IgD-negative memory B cell (primary cell): ENCODE measurements around the gene TMEM132D. TPM values are rescaled to one million over a fixed set of nuclear protein-coding genes. Genes with fewer than 3 reads are reported as not detected.
"Not testable (repeated sequence)": the region's sequence is repeated elsewhere in the genome, so short reads cannot be mapped to it uniquely, and the experiment has no call there.

Experiments
- H3K27ac Mint-ChIP-seq, 3 donors: one replicate each; pipeline ENCODE4 v1.8.0; 2020 to 2022; ENCODE audit warnings: mild to moderate bottlenecking in 3 of 3, mixed read lengths in 3 of 3, moderate library complexity in 1 of 3
- H3K27me3 Mint-ChIP-seq: one replicate; pipeline ENCODE4 v1.8.0; 2021; ENCODE audit warnings: mixed read lengths
- H3K36me3 Mint-ChIP-seq: one replicate; pipeline ENCODE4 v1.8.0; 2020; ENCODE audit warnings: mild to moderate bottlenecking, mixed read lengths
- H3K4me1 Mint-ChIP-seq, 3 donors: one replicate each; pipeline ENCODE4 v1.8.0; 2020 to 2022; ENCODE audit warnings: mixed read lengths in 3 of 3, mild to moderate bottlenecking in 1 of 3
- H3K4me3 Mint-ChIP-seq, 4 donors: one replicate each; pipeline ENCODE4 v1.8.0; 2020 to 2022; ENCODE audit warnings: mild to moderate bottlenecking in 4 of 4, mixed read lengths in 4 of 4, moderate library complexity in 3 of 4
- H3K9me3 Mint-ChIP-seq, 3 donors: one replicate each; pipeline ENCODE4 v1.8.0; 2020 to 2021; ENCODE audit warnings: mixed read lengths in 3 of 3, mild to moderate bottlenecking in 1 of 3
- polyA plus RNA-seq: library from polyadenylated mRNA; unstranded; fragments of 300-500 nt; fragmentation: Illumina TruSeq; gene quantifications from one replicate; pipeline ENCODE4 v1.2.3, GENCODE V29; 2021

Gene TMEM132D
- polyA plus RNA-seq, 1 donor from 2014 or later: not detected

DNA sequence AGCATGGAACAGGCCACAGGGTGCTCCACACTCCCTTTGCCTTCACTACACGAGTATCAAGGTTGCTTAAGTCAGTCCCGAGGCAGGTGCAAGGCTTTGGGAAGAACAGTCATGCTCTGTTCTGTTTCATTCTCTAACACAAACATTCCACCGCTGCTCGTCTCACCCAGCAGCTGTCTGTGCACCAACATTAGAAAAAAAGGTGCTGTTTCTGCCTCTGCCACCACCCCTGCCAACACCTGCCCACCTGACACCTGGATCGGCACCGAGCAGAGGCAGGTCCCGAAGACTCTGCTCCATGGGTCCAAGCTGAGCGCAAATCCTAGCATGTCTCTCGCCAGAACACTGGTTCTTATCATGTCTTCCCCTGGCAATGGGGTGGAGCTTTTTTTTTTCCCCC lies 347.7 kb downstream of the TMEM132D start:
- no peaks in the 10 kb centered on the region for H3K4me1 Mint-ChIP-seq
- no peak overlapping the region for H3K4me3 Mint-ChIP-seq
- no peaks in the 10 kb centered on the region for H3K36me3 Mint-ChIP-seq
- no peak overlapping the region for H3K27ac Mint-ChIP-seq
- peaks cover 0 to 19% (median 6%) of the 10 kb centered on the region in 3 donors for H3K9me3 Mint-ChIP-seq
- H3K27me3 Mint-ChIP-seq: peaks cover 3% of the 10 kb centered on the region

DNA sequence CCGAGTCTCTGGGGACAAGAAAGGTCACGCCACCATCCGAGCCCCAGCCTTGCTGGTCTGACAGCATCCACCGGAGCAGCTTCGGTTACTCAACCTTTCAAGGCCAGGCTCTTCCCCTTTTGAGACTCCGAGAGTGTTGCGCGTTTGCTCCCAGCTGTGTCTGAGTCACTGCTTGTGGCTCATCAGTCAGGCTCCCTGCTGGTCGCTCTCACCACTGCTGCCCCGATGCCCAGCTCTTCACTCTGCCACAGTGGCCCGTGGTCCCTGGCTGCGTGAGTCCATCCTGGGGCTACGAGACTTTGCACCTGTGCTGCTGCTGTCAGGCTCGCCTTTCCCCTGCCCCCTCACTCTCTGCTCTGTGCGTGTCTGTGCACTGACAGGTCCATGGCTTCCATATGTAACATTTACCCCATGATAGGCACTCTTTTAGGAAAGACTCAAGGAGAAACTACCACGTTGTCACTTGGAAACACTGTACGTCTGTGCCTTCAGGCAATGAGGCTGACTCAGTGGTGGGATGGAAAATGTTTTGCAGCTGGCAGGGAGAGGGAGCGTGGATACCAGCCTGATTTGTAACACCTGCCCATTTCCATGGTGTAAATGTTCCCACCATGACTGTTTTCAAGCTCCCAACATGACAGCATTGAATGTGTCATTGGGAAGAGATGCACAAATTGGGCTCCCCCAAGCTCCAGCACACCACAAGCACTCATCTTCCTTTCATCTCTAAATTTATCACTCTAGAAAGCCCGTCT lies 350.7 kb downstream of the TMEM132D start:
- Mint-ChIP-seq H3K4me1 (no peaks in the 10 kb centered on the region), H3K4me3 (no peak overlapping the region), H3K9me3 (peaks cover 2 to 27% (median 10%) of the 10 kb centered on the region in 3 donors), H3K27ac (no peak overlapping the region), H3K36me3 (no peaks in the 10 kb centered on the region), H3K27me3 (peaks cover 3% of the 10 kb centered on the region)

DNA sequence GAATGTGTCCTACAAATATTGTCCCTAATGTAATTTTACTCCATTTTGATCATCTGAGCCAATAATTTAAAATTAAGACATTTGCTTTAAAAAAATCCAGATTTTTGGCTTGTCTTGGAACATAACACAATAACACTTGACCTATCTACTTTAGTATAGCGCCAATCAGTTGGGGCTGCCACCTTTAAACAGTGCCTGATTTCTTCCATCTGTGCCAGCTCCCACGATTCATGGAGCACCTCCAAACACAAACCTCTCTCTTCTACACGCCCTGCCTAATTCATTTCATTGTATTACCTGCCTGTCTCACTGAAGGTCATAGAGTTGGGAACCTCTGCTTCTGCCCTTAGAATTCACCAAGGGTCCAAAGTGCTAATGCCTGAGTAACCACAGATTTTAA lies 352.4 kb downstream of the TMEM132D start:
- Mint-ChIP-seq H3K27me3 (peaks cover 3% of the 10 kb centered on the region), H3K9me3 (peaks cover 2 to 27% (median 10%) of the 10 kb centered on the region in 3 donors), H3K4me3 (no peak overlapping the region), H3K27ac (no peak overlapping the region), H3K4me1 (no peaks in the 10 kb centered on the region), H3K36me3 (no peaks in the 10 kb centered on the region)

DNA sequence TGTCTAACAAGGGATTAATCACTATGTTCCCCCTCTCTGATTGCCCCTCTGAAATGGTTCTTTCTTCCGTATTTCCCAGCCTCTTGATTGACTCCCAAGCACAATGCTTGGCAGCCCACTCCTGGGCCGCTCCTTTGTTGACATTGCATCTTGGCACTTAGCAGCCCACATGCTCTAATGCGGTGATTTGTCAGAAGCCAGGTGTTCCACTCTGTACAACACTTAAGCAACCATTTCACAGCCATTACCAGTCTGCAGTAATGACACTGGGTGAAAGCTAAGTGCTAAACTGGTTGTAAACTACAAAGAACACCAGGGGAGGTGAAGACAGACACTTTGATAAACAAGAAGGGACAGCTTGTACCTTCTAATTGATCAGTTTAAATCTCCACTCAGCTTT lies 353.5 kb downstream of the TMEM132D start:
- H3K9me3 Mint-ChIP-seq: peaks cover 2 to 27% (median 6%) of the 10 kb centered on the region in 3 donors
- H3K36me3 Mint-ChIP-seq: no peaks in the 10 kb centered on the region
- no peaks in the 10 kb centered on the region for H3K4me1 Mint-ChIP-seq
- peaks cover 3% of the 10 kb centered on the region for H3K27me3 Mint-ChIP-seq
- no peak overlapping the region for H3K27ac Mint-ChIP-seq
- H3K4me3 Mint-ChIP-seq: no peak overlapping the region

DNA sequence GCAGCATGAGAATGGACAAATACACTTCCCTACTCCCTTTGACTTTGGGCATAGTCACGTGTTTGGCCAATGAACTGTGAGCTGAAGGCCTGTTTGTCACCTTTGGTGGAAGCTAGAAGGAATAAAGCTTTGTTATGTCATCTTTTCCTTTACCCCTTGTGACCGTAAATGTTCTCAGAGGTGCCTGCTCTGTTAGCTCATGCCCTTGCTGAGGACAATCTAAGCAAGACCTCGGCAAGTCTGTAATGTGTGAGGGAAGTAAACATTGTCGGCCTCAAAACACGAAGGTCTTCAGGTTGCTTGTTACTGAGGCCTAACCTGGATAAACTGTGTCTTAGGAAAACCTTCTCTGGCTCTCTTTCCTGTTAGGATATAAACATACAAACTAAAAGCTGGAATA lies 354.2 kb downstream of the TMEM132D start:
- Mint-ChIP-seq H3K36me3 (no peaks in the 10 kb centered on the region), H3K4me3 (no peak overlapping the region), H3K9me3 (peaks cover 2 to 27% (median 6%) of the 10 kb centered on the region in 3 donors)

DNA sequence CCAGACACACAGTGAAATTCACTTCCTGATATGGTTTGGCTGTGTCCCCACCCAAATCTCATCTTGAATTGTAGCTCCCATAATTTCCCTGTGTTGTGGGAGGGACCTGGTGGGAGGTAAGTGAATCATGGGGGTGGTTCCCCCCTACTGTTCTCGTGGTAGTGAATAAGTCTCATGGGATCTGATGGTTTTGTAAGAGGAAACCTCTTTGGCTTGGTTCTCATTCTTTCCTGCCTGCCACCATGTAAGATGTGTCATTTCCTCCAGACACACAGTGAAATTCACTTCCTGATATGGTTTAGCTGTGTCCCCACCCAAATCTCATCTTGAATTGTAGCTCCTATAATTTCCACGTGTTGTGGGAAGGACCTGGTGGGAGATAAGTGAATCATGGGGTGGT lies 354.8 kb downstream of the TMEM132D start:
- H3K36me3 Mint-ChIP-seq, H3K4me1 Mint-ChIP-seq, H3K27me3 Mint-ChIP-seq, H3K4me3 Mint-ChIP-seq, H3K27ac Mint-ChIP-seq: not testable (repeated sequence)
- H3K9me3 Mint-ChIP-seq: peaks cover 2 to 27% (median 6%) of the 10 kb centered on the region in 3 donors

More for the DNA sequence above, 354.2 kb downstream of the TMEM132D start:
- Mint-ChIP-seq H3K4me1 (no peaks in the 10 kb centered on the region), H3K27ac (no peak overlapping the region), H3K27me3 (peaks cover 3% of the 10 kb centered on the region)

DNA sequence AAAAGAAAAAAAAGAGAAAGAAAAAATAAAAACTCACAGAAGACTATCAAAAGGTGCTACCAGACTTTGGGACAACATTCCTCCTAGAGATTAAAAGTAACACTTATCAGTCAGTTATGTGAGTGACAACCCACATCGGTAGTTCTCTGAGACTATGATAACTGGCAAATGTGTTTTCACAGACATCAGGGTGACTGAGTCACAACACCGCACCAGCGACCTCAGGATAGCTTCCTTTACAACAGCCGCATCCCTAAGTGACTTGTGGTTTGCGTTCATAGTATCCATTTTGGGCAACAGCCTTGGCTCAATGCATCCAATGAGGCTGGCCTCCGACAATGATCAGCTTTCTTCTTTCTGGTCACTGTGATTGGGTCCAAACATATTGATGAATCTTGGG lies 359.1 kb downstream of the TMEM132D start:
- Mint-ChIP-seq H3K27ac (no peak overlapping the region), H3K27me3 (no peaks in the 10 kb centered on the region), H3K4me3 (no peak overlapping the region), H3K9me3 (peaks cover 2 to 8% (median 3%) of the 10 kb centered on the region in 3 donors), H3K4me1 (no peaks in the 10 kb centered on the region), H3K36me3 (no peaks in the 10 kb centered on the region)

DNA sequence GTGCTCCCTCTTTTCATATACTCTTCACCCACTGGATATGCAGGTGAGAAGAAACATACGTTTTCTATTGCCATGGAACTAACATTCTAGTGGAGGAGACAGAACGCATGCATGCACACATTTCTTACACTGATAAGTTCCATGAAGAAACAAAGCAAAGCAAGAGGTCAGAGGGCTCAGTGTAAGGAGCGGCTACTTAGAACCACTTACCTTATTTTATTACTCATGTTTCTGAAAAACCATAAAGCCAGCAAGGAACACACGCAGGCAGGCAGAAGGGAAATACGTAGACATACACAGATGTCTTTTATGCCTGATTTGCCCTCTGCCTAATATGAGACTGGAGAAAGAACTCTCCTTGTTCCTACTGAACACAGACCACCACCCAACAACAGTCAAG lies 362.9 kb downstream of the TMEM132D start:
- no peaks in the 10 kb centered on the region for H3K27me3 Mint-ChIP-seq
- no peak overlapping the region for H3K4me3 Mint-ChIP-seq
- H3K27ac Mint-ChIP-seq: no peak overlapping the region
- no peaks in the 10 kb centered on the region for H3K36me3 Mint-ChIP-seq
- H3K4me1 Mint-ChIP-seq: no peaks in the 10 kb centered on the region
- H3K9me3 Mint-ChIP-seq: peaks cover 0 to 4% (median 1%) of the 10 kb centered on the region in 3 donors

DNA sequence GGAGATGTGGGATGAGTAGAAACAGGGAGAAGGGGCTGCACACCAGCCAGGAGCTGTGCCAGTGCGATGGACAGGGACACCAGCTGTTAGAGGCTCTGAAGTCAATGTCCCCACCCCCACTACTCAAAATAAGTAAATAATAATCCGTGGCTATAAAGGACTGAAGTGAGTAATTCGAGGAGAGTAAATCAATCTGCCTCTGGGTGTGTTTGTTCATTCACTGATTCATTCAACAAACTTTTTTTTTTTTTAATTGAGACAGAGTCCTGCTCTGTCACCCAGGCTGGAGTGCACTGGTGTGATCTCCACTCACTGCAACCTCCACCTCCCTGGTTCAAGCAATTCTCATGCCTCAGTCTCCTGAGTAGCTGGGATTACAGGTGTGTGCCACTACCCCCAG lies 363.6 kb downstream of the TMEM132D start:
- Mint-ChIP-seq H3K9me3 (peaks cover 0 to 4% (median 4%) of the 10 kb centered on the region in 3 donors), H3K4me1 (no peaks in the 10 kb centered on the region), H3K36me3 (no peaks in the 10 kb centered on the region), H3K4me3 (no peak overlapping the region), H3K27me3 (no peaks in the 10 kb centered on the region), H3K27ac (no peak overlapping the region)

DNA sequence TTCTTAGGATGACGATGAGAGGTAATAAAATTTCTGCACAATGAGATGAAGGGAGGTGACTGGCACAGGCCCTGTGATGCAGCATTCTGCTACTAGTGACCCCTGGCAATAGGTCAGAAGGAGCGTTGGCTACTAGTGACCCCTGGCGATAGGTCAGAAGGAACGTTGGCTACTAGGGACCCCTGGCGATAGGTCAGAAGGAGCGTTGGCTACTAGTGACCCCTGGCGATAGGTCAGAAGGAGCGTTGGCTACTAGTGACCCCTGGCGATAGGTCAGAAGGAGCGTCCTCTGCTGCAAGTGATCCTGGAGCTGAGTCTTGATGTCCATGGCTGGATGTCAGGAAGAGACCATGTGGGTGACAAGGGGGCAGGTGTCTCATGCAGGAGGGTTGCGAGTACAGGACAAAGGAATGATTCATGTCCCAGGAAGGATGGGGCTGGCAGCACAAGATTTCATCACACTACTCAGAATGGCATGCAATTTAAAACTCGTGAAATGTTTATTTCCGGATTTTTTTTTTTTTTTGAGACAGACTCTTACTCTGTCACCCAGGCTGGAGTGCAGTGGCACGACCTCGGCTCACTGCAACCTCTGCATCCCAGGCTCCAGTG lies 365.0 kb downstream of the TMEM132D start:
- H3K4me3 Mint-ChIP-seq, H3K9me3 Mint-ChIP-seq, H3K36me3 Mint-ChIP-seq, H3K4me1 Mint-ChIP-seq, H3K27ac Mint-ChIP-seq, H3K27me3 Mint-ChIP-seq: not testable (repeated sequence)

DNA sequence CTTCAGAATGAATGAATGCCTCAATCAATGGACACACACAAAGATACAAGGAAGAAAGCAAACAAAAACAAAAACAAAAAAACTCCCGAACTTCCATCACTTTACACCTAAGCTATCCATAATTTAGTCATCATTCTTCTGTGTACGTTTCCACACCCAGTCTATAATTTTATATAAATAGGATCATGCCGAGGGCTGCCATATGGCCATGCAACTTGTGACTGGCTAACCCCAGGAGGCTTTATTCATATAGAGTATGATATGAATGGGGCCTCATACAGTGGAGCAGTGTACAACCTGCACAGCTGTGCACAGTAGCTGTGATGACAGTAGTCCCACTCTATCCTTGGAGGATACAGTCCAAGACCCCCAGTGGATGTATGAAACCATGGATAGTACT lies 365.7 kb downstream of the TMEM132D start:
- no peaks in the 10 kb centered on the region for H3K36me3 Mint-ChIP-seq
- H3K27ac Mint-ChIP-seq: no peak overlapping the region
- no peaks in the 10 kb centered on the region for H3K4me1 Mint-ChIP-seq
- no peak overlapping the region for H3K4me3 Mint-ChIP-seq
- H3K9me3 Mint-ChIP-seq: peaks cover 0 to 4% (median 4%) of the 10 kb centered on the region in 3 donors
- H3K27me3 Mint-ChIP-seq: no peaks in the 10 kb centered on the region

DNA sequence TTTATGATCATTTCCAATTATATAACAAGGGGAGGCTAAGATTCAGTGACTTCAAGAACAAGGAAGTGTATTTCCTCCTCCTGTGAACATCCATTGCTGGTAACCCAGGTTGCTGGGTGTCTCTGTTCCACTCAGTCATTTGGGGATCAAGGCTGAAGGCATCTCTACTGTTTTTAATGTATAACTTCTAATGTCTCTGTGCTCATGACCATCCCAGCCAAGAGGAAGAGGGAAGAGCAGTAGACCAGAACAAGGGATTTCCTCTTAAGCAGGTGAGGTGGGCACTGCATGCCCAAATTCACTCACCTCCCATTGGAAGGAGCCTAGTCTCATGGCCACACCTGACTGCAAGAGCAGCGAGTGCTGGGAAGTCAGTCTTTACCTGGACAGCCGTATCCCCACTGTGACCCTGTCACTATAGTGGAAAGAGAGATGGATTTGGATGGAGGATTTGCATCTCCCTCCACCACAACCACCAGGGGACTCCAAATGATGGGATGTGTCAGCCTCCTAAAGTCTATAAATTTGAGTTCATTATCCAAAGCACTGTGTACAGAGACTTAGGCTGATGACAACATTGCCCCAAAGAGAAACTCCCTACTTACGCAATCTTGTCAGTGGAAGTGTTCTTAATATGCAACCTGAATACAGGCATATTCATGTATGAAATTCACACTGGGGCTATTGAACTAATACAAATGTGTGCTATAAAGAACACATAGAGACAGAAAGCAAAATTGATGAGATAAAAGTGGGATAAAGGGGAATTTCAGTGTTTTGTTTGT lies 368.7 kb downstream of the TMEM132D start:
- no peak overlapping the region for H3K4me3 Mint-ChIP-seq
- H3K9me3 Mint-ChIP-seq: peaks cover 0 to 2% (median 2%) of the 10 kb centered on the region in 3 donors
- H3K36me3 Mint-ChIP-seq: no peaks in the 10 kb centered on the region

DNA sequence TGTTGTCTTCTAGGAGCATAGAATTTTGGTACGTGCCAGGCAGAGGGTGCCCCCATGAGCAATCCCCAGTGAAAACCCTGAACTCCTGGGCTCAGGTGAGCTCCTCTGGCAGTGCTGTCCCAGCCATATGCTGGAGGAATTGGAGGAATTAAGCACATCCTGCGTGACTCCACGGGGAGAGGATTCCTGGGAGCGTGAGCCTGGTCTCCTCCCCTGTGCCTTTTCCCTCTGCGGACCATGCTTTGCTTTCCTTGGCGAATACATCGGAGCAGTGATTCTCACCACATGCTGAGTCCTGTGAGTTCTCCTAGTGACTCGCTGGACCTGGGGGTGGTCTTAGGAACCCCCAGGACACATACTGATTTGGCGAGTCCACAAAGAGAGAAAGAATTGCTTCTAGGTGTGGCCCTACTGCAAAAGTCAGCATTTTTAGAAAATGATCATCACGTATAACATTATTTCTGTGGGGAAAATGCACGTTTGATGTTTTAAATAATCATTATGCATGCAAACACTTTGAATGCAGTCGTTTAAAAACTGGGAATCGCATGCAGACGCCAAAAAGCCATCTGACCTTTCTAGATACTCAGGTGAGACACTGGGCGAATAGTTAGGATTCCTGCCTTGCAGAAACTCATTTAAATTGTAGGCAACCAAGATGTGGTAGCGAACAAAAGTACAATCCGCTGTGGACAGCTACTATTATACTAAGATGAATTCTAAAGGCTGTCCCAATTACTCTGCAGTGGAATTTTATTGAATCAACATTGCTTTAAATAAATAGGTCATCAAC lies 370.9 kb downstream of the TMEM132D start:
- Mint-ChIP-seq H3K27ac (no peak overlapping the region), H3K36me3 (no peaks in the 10 kb centered on the region), H3K27me3 (no peaks in the 10 kb centered on the region), H3K9me3 (peaks cover 0 to 5% (median 2%) of the 10 kb centered on the region in 3 donors), H3K4me1 (peaks cover 0 to 2% (median 0%) of the 10 kb centered on the region in 3 donors), H3K4me3 (no peak overlapping the region)

More for the DNA sequence above, 368.7 kb downstream of the TMEM132D start:
- H3K4me1 Mint-ChIP-seq: no peaks in the 10 kb centered on the region
- no peaks in the 10 kb centered on the region for H3K27me3 Mint-ChIP-seq
- no peak overlapping the region for H3K27ac Mint-ChIP-seq

DNA sequence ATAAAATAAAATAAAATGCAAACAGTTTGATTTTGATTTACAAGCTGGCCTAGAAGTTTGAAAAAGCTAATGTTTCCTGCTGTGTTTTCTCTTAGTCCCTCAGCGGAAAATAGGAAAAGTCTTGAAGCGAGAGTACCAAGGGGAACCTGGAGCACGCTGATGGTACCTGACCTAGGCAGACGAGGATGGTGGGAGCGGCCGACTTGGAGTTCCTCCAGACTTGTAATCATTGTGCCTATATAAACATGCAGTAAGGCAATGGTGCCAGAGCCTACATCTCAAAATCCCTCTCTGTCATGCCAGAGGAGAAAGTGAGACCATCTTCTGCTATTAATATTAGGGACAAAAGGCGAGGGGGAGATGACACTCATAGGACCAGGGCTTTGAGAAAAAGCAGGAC lies 371.7 kb downstream of the TMEM132D start:
- Mint-ChIP-seq H3K36me3 (no peaks in the 10 kb centered on the region), H3K4me3 (no peak overlapping the region), H3K27me3 (no peaks in the 10 kb centered on the region), H3K4me1 (peaks cover 0 to 2% (median 0%) of the 10 kb centered on the region in 3 donors), H3K9me3 (peaks cover 0 to 3% (median 2%) of the 10 kb centered on the region in 3 donors), H3K27ac (no peak overlapping the region)
